Loucy (cell line): ENCODE data around the gene IGF1R.

Experiments used
- EZH2phosphoT487 ChIP-seq: fragments of 200-600 bp; IDR thresholded peaks from 2 replicates; pipeline ENCODE4 v1.6.1; 2018; ENCODE audit warnings: antibody characterized with exemption, mild to moderate bottlenecking, moderate library complexity, borderline replicate concordance
- TF ChIP-seq, protein P1 (sequence below): fragments of 200-600 bp; sonication (generic); conservative IDR thresholded peaks from 2 replicates; pipeline ENCODE4 v1.5.1; 2014; ENCODE audit warnings: mild to moderate bottlenecking, antibody characterized with exemption, low read length

DNA sequence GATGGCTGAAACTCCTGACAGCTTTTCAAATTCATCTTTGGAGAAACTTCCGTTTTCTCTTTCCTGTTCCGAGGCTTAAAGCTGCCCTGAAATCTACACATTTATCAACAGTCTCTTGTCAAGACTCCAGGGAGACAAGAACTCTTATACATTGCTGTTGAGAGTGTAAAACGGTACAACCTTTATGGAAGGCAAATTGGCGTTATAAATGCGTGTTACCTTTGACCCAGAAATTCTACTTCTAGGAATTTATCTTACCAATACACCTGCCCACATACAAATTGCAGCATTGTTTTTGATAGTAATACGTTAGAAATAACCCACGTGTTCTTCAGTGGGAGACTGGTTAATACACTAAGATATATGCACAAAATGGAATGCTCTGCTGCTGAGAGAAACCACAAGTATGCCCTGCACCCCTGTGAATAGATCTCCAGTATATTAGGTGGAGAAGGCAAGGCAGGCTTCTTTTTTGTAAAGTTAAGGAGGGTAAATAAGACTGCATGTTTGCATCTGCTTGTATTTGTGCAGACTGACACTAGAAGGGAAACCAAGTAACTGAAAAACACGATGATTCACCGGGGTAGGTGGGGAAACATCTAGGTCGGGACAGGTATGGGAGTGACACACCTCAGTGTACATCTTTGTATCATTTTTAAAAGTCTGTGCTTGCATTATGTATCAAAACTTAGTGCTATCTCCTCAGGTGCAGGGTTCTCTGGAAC is 97.5 kb downstream of the IGF1R start:
- TF ChIP-seq, protein P1, sequence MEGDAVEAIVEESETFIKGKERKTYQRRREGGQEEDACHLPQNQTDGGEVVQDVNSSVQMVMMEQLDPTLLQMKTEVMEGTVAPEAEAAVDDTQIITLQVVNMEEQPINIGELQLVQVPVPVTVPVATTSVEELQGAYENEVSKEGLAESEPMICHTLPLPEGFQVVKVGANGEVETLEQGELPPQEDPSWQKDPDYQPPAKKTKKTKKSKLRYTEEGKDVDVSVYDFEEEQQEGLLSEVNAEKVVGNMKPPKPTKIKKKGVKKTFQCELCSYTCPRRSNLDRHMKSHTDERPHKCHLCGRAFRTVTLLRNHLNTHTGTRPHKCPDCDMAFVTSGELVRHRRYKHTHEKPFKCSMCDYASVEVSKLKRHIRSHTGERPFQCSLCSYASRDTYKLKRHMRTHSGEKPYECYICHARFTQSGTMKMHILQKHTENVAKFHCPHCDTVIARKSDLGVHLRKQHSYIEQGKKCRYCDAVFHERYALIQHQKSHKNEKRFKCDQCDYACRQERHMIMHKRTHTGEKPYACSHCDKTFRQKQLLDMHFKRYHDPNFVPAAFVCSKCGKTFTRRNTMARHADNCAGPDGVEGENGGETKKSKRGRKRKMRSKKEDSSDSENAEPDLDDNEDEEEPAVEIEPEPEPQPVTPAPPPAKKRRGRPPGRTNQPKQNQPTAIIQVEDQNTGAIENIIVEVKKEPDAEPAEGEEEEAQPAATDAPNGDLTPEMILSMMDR: no peak
- TF ChIP-seq EZH2phosphoT487: no peak
